ENCODE results near the gene DEPDC5.

DNA sequence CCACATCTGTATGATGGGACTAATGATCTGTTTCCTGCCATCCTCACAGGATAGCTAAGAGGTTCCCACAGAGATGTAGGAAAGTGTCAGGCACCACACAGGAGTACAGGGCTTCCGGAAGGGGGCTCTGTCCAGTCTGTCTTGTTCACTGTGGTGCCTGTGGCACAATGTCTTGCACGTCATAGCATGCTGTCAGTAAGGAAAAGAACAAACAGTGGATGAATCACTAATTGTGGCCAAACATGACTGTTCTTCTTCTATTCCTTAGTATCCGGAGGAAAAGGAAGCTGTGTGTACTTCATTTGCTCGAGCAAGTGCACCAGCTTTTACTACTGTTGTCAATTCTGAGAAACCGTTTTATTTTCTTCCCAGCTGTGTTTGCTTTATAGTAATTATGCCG, 117.1 kb downstream of the DEPDC5 start:
- TF ChIP-seq, protein P1, sequence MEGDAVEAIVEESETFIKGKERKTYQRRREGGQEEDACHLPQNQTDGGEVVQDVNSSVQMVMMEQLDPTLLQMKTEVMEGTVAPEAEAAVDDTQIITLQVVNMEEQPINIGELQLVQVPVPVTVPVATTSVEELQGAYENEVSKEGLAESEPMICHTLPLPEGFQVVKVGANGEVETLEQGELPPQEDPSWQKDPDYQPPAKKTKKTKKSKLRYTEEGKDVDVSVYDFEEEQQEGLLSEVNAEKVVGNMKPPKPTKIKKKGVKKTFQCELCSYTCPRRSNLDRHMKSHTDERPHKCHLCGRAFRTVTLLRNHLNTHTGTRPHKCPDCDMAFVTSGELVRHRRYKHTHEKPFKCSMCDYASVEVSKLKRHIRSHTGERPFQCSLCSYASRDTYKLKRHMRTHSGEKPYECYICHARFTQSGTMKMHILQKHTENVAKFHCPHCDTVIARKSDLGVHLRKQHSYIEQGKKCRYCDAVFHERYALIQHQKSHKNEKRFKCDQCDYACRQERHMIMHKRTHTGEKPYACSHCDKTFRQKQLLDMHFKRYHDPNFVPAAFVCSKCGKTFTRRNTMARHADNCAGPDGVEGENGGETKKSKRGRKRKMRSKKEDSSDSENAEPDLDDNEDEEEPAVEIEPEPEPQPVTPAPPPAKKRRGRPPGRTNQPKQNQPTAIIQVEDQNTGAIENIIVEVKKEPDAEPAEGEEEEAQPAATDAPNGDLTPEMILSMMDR (IDR thresholded peaks at IDR 0.05; ENCODE audit: insufficient read depth, low read length) = no peak
- TF ChIP-seq, protein P2, sequence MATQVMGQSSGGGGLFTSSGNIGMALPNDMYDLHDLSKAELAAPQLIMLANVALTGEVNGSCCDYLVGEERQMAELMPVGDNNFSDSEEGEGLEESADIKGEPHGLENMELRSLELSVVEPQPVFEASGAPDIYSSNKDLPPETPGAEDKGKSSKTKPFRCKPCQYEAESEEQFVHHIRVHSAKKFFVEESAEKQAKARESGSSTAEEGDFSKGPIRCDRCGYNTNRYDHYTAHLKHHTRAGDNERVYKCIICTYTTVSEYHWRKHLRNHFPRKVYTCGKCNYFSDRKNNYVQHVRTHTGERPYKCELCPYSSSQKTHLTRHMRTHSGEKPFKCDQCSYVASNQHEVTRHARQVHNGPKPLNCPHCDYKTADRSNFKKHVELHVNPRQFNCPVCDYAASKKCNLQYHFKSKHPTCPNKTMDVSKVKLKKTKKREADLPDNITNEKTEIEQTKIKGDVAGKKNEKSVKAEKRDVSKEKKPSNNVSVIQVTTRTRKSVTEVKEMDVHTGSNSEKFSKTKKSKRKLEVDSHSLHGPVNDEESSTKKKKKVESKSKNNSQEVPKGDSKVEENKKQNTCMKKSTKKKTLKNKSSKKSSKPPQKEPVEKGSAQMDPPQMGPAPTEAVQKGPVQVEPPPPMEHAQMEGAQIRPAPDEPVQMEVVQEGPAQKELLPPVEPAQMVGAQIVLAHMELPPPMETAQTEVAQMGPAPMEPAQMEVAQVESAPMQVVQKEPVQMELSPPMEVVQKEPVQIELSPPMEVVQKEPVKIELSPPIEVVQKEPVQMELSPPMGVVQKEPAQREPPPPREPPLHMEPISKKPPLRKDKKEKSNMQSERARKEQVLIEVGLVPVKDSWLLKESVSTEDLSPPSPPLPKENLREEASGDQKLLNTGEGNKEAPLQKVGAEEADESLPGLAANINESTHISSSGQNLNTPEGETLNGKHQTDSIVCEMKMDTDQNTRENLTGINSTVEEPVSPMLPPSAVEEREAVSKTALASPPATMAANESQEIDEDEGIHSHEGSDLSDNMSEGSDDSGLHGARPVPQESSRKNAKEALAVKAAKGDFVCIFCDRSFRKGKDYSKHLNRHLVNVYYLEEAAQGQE (IDR thresholded peaks at IDR 0.05; ENCODE audit: insufficient replicate concordance, low read depth) = no peak
- TF ChIP-seq POLR2AphosphoS5 (IDR thresholded peaks at IDR 0.05; ENCODE audit: low read depth) (no peak), SPI1 (IDR thresholded peaks at IDR 0.05; ENCODE audit: borderline replicate concordance, low read depth) (no peak)
